ENCODE data around the gene ITGAL. TPM values are rescaled to one million over a fixed set of nuclear protein-coding genes. Genes with fewer than 3 reads are reported as not detected.

Gene ITGAL
- total RNA-seq, 2 donors from 2014 or later = 1.3 to 9.2 TPM

DNA sequence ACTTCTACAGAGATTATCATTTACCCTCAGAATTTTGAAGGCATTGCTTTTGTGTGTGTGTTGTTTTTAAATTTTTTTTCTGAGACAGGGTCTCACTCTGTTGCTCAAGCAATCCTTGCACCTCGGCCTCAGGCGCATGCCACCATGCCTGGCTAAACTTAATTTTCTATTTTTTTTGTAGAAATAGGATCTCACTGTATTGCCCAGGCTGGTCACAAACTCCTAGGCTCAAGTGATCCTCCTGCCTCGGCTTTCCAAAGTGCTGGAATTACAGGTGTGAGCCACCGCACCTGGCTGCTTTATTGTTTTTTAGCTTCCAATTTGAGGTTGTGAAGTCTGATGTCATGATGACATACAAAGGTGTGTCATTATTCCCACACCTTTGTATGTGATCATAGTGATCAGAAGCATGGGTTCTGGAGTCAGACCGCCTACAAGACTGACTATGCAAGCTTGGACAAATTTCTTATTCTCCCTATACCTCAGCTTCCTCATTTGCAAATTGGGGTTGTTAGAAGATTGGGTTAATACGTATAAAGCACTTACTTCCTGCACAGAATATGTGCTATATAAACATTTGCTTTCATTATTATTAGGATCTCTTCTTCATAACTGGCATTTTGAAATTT lies 32.7 kb upstream of the ITGAL start:
- TF ChIP-seq, protein P1, sequence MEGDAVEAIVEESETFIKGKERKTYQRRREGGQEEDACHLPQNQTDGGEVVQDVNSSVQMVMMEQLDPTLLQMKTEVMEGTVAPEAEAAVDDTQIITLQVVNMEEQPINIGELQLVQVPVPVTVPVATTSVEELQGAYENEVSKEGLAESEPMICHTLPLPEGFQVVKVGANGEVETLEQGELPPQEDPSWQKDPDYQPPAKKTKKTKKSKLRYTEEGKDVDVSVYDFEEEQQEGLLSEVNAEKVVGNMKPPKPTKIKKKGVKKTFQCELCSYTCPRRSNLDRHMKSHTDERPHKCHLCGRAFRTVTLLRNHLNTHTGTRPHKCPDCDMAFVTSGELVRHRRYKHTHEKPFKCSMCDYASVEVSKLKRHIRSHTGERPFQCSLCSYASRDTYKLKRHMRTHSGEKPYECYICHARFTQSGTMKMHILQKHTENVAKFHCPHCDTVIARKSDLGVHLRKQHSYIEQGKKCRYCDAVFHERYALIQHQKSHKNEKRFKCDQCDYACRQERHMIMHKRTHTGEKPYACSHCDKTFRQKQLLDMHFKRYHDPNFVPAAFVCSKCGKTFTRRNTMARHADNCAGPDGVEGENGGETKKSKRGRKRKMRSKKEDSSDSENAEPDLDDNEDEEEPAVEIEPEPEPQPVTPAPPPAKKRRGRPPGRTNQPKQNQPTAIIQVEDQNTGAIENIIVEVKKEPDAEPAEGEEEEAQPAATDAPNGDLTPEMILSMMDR (IDR thresholded peaks at IDR 0.05) = no peak
- no peak for TF ChIP-seq POLR2A (IDR thresholded peaks at IDR 0.05)

DNA sequence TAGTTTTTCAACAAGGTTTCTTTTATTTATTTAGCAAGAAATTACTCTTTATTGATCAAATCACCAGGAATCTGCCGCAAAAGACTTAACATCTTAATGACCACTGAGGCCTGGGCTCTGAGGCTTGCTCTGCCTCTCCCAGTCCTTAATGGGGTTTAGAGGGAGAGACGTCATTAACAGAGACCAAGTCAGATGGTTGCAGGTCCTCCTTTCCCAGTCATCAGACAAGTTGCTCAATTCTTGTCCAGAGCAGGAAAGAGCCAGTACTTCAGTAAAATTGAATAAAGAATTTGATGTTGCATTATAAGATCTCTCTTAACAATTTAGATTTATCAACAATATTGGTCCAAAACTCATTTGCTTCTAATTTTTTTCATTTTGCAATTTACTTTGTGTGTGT lies 28.9 kb upstream of the ITGAL start:
- H3K4me1 ChIP-seq = peaks cover 50% of the 10 kb centered on the region

More for the DNA sequence above, 32.7 kb upstream of the ITGAL start:
- H3K9me3 ChIP-seq = no peaks in the 10 kb centered on the region
- no peaks in the 10 kb centered on the region for H3K36me3 ChIP-seq (replicated peaks in 1 of 2; ENCODE audit: insufficient read depth in 1 of 2, low read depth in 2 of 2)
- no peaks in the 10 kb centered on the region for H3K27me3 ChIP-seq
- H3K4me3 ChIP-seq = no peak overlapping the region
- H3K4me1 ChIP-seq = peaks cover 29% of the 10 kb centered on the region
- no peak overlapping the region for H3K27ac ChIP-seq
- intact Hi-C loops (cut with DNase I) = no loop called here
- DNase-seq (no peak), ATAC-seq (no peak)
- 84 to 86% methylated on average over 6 of the region's 6 CpGs for WGBS, 2 donors

DNA sequence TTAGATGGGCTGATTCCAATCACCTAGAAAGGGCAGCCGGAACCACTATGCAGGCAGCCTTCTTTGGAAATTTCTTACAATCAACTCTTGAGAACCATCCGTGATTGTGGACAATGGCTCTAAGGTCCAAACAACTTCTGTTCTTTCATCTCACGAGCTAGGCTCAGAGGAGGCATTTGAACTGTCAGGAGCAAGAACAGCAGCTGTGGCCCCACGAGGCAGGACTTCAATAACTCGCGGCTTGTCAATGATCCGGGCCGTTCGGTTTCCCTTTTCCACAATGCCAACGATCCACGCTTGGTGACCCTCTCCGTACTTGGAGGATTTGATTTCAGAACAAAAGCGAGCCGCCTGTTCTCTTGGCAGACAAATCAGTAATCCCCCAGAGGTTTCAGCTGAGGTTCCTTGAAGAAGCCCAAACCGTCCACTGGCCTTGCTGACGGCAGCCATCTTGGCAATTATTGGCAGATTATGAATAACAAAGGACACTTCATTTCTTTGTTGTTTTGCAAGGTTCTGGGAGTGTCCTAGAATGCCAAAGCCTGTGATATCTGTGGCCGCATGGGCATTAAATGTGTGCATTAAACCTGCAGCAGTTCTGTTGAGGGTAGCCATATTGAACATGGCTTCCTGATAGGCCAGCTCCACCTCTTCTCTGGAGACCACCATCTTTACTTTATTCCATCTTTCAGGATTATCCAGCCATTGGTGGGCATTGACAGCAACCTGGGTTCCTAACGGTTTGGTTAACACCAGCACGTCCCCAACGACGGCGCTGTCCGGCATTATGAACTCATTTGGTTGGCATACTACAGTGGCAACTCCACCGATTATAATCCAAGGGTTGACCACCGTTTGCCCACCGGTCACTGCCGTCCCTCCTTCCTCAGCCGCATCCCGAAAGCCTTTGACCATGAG lies 28.1 kb upstream of the ITGAL start:
- intact Hi-C loops (cut with DNase I) = no loop called here
- no peak for ATAC-seq
- H3K4me3 ChIP-seq = peak overlapping the region; percentile 21 to 82
- TF ChIP-seq, protein P1 (IDR thresholded peaks at IDR 0.05) = no peak
- no peaks in the 10 kb centered on the region for H3K27me3 ChIP-seq
- peaks cover 58% of the 10 kb centered on the region for H3K4me1 ChIP-seq
- no peaks in the 10 kb centered on the region for H3K9me3 ChIP-seq
- H3K36me3 ChIP-seq (replicated peaks in 1 of 2; ENCODE audit: insufficient read depth in 1 of 2, low read depth in 2 of 2) = no peaks in the 10 kb centered on the region
- peak overlapping the region; percentile 73 to 98 (median 88) for H3K27ac ChIP-seq
- DNase-seq = no peak
- WGBS, 2 donors = 80 to 90% methylated on average over 29 of the region's 29 CpGs

More for the DNA sequence above, 28.9 kb upstream of the ITGAL start:
- Histone ChIP-seq H3K4me3 (no peak overlapping the region), H3K9me3 (no peaks in the 10 kb centered on the region), H3K27ac (no peak overlapping the region), H3K27me3 (no peaks in the 10 kb centered on the region), H3K36me3 (replicated peaks in 1 of 2; ENCODE audit: insufficient read depth in 1 of 2, low read depth in 2 of 2) (no peaks in the 10 kb centered on the region)
- ATAC-seq (no peak), DNase-seq (no peak)
- WGBS, 2 donors = 40 to 66% methylated on average over 2 of the region's 2 CpGs
- TF ChIP-seq, protein P1 (IDR thresholded peaks at IDR 0.05) = no peak
- no peak for TF ChIP-seq POLR2A (IDR thresholded peaks at IDR 0.05)
- intact Hi-C loops (cut with DNase I) = no loop called here

DNA sequence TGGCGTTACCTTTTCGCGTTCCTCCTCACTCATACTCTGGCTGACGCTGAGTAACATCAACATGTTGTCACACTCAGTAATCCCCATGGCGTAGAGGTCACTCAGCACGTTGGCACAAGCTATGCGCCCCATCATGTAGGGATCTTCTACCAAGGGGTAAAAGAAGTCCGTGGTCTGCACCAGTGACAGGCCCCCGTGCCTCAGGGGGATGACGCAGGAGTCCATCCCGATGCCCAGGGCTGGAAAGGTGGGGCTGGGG lies 27.5 kb upstream of the ITGAL start:
- Histone ChIP-seq H3K27ac (peak overlapping the region; percentile 73 to 98 (median 88)), H3K4me1 (peaks cover 60% of the 10 kb centered on the region), H3K9me3 (no peaks in the 10 kb centered on the region), H3K36me3 (replicated peaks in 1 of 2; ENCODE audit: insufficient read depth in 1 of 2, low read depth in 2 of 2) (no peaks in the 10 kb centered on the region), H3K4me3 (peak overlapping the region; percentile 21 to 82), H3K27me3 (no peaks in the 10 kb centered on the region)
- no peak for ATAC-seq
- TF ChIP-seq, protein P1 (IDR thresholded peaks at IDR 0.05) = no peak
- TF ChIP-seq POLR2A (IDR thresholded peaks at IDR 0.05) = no peak
- 28 to 41% methylated on average over 5 to 11 of the region's 11 CpGs for WGBS, 2 donors
- DNase-seq = no peak
- intact Hi-C loops (cut with DNase I) = no loop called here
